IMR-90 (cell line): ENCODE results near the gene OR10J1. TPM values are rescaled to one million over a fixed set of nuclear protein-coding genes. Genes with fewer than 3 reads are reported as not detected.
"Not testable (repeated sequence)": the region's sequence is repeated elsewhere in the genome, so short reads cannot be mapped to it uniquely, and the experiment has no call there.

Experiments used
- ATAC-seq: fragments of 200-7000 bp; cut with Tn5 transposase; 2 replicates; pipeline ENCODE4 v1.9.1; 2020; ENCODE audit warnings: low read depth, mild to moderate bottlenecking, moderate library complexity
- BruUV-seq: library from RNA; stranded (reverse); fragments of 400-500 nt; replicated peaks from 2 replicates; lab custom pipeline; 2021; lab: Mats Ljungman, UMichigan
- CTCF ChIA-PET: fragments of 300-600 bp; formaldehyde crosslinking; extraction: SDS; loops from one replicate; lab custom pipeline; 2021; ENCODE audit warnings: antibody characterized with exemption; lab: Yijun Ruan, JAX
- POLR2A ChIA-PET: fragments of 300-600 bp; sonication (Branson Sonifier 250); formaldehyde crosslinking; loops from one replicate; lab custom pipeline; 2022; ENCODE audit warnings: antibody characterized with exemption; ENCODE audit not compliant: unreplicated experiment; lab: Charles Lee
- DNase-seq: peaks from one replicate; pipeline ENCODE4 v3.0.0; 2013
- H2AFZ ChIP-seq: replicated peaks from 2 replicates; pipeline ENCODE3; 2013; ENCODE audit warnings: low read length, mild to moderate bottlenecking; ENCODE audit not compliant: poor library complexity
- H2AK5ac ChIP-seq: 2 replicates; pipeline ENCODE4 v1.6.1; 2013; ENCODE audit warnings: low read depth, low read length, inconsistent platforms
- H2AK9ac ChIP-seq: replicated peaks from 2 replicates; pipeline ENCODE3; 2013; ENCODE audit warnings: mild to moderate bottlenecking, low read depth, low read length, moderate library complexity; ENCODE audit not compliant: poor library complexity
- H2BK120ac ChIP-seq: 2 replicates; pipeline ENCODE4 v1.6.1; 2013; ENCODE audit warnings: low read depth, low read length, inconsistent platforms
- H2BK15ac ChIP-seq: 3 replicates; pipeline ENCODE4 v1.6.1; 2013; ENCODE audit warnings: low read depth, low read length, inconsistent platforms
- H2BK20ac ChIP-seq: 2 replicates; pipeline ENCODE4 v1.6.1; 2013; ENCODE audit warnings: low read depth, mild to moderate bottlenecking, inconsistent platforms, low read length, moderate library complexity
- H2BK5ac ChIP-seq: 2 replicates; pipeline ENCODE4 v1.6.1; 2013; ENCODE audit warnings: mild to moderate bottlenecking, low read depth, low read length, inconsistent platforms; ENCODE audit not compliant: poor library complexity, severe bottlenecking
- H3K14ac ChIP-seq: replicated peaks from 2 replicates; pipeline ENCODE4 v1.6.1; 2013; ENCODE audit warnings: low read depth, low read length, inconsistent platforms
- H3K18ac ChIP-seq: 2 replicates; pipeline ENCODE4 v1.6.1; 2013; ENCODE audit warnings: low read depth, low read length, control low read depth
- H3K23ac ChIP-seq: 2 replicates; pipeline ENCODE4 v1.6.1; 2013; ENCODE audit warnings: low read depth, low read length, inconsistent platforms
- H3K27ac ChIP-seq: 2 replicates; pipeline ENCODE4 v1.5.1; 2013; ENCODE audit warnings: mild to moderate bottlenecking, control low read depth, low read length; ENCODE audit not compliant: insufficient read depth
- H3K27me3 ChIP-seq: 2 replicates; pipeline ENCODE4 v1.6.1; 2013; ENCODE audit warnings: low read length; ENCODE audit not compliant: control insufficient read depth, insufficient read depth
- H3K36me3 ChIP-seq: 2 replicates; pipeline ENCODE4 v1.6.1; 2013; ENCODE audit warnings: low read length, mixed read lengths; ENCODE audit not compliant: control insufficient read depth, insufficient read depth
- H3K4ac ChIP-seq: 2 replicates; pipeline ENCODE4 v1.6.1; 2013; ENCODE audit warnings: low read depth, low read length, inconsistent platforms
- H3K4me1 ChIP-seq: 2 replicates; pipeline ENCODE4 v1.6.1; 2013; ENCODE audit warnings: low read length, mixed read lengths; ENCODE audit not compliant: control insufficient read depth, insufficient read depth
- H3K4me2 ChIP-seq: 2 replicates; pipeline ENCODE4 v1.6.1; 2013; ENCODE audit warnings: low read depth, mild to moderate bottlenecking, control low read depth, low read length, moderate library complexity
- H3K4me3 ChIP-seq: 2 replicates; pipeline ENCODE4 v1.5.1; 2013; ENCODE audit warnings: low read depth, mild to moderate bottlenecking, control low read depth, low read length, moderate library complexity; ENCODE audit not compliant: insufficient read depth
- H3K56ac ChIP-seq: 2 replicates; pipeline ENCODE4 v1.6.1; 2013; ENCODE audit warnings: low read length, inconsistent platforms; ENCODE audit not compliant: insufficient read depth; ENCODE audit errors: extremely low read depth
- H3K79me1 ChIP-seq, 2 experiments: 2 replicates each; pipeline ENCODE4 v1.6.1; 2013; ENCODE audit warnings: low read length in 2 of 2, inconsistent platforms in 1 of 2, low read depth in 1 of 2
- H3K9ac ChIP-seq: 2 replicates; pipeline ENCODE4 v1.6.1; 2013; ENCODE audit warnings: low read depth, low read length, control low read depth
- H3K9me1 ChIP-seq: 2 replicates; pipeline ENCODE4 v1.6.1; 2013; ENCODE audit warnings: low read length, inconsistent platforms; ENCODE audit not compliant: insufficient read depth
- H3K9me3 ChIP-seq: 2 replicates; pipeline ENCODE4 v1.6.1; 2013; ENCODE audit warnings: low read length; ENCODE audit not compliant: control insufficient read depth, insufficient read depth
- H4K20me1 ChIP-seq: 2 replicates; pipeline ENCODE4 v1.6.1; 2013; ENCODE audit warnings: low read length, inconsistent platforms; ENCODE audit not compliant: insufficient read depth
- H4K5ac ChIP-seq: 2 replicates; pipeline ENCODE4 v1.6.1; 2013; ENCODE audit warnings: mild to moderate bottlenecking, low read depth, low read length, control low read depth
- H4K8ac ChIP-seq, 2 experiments: 2 replicates each; pipeline ENCODE4 v1.6.1; 2013; ENCODE audit warnings: low read depth in 2 of 2, low read length in 2 of 2, control low read depth in 1 of 2, inconsistent platforms in 1 of 2
- H4K91ac ChIP-seq: 2 replicates; pipeline ENCODE4 v1.6.1; 2013; ENCODE audit warnings: low read depth, low read length, inconsistent platforms; ENCODE audit not compliant: insufficient read depth
- WGBS, 2 experiments: methylation state at CpG; one replicate each; pipeline versions ENCODE4 v1.1.5 to v1.1.7; 2013; ENCODE audit warnings: missing lambda C conversion rate in 2 of 2; ENCODE audit not compliant: insufficient read length in 1 of 2; ENCODE audit errors: extremely low coverage in 2 of 2; 5-methylcytosine and 5-hydroxymethylcytosine counted together
- dilution Hi-C: fragments of 300-500 bp; cut with HindIII; formaldehyde crosslinking; loops from one replicate; pipeline ENCODE4 v1.14.3; 2018; ENCODE audit warnings: low sequenced_read_pairs; ENCODE audit not compliant: unreplicated experiment
- in situ Hi-C: fragments of 300-500 bp; cut with MboI; formaldehyde crosslinking; loops from 3 replicates; pipeline ENCODE4 v1.14.3; 2019; ENCODE audit warnings: low sequenced_read_pairs, inconsistent platforms, mixed read lengths
- intact Hi-C: fragments of 100-400 bp; cut with micrococcal nuclease; formaldehyde crosslinking; loops from 2 replicates; pipeline ENCODE4 v1.10.0; 2022
- polyA plus RNA-seq, 3 experiments: library from polyadenylated mRNA; depleted of rRNA; stranded (reverse); fragments of >200 nt; gene quantifications; 2 replicates each; pipeline ENCODE4 v1.2.3, GENCODE V29; 2012; ENCODE audit warnings: low replicate concordance in 1 of 3
- total RNA-seq: library from RNA; depleted of rRNA; stranded (reverse); fragments of >200 nt; gene quantifications from 2 replicates; pipeline ENCODE4 v1.2.3, GENCODE V29; 2012

Gene OR10J1
- total and polyA plus RNA-seq, 2 of the 4 experiments (the other 2 are of a cell fraction): not detected

DNA sequence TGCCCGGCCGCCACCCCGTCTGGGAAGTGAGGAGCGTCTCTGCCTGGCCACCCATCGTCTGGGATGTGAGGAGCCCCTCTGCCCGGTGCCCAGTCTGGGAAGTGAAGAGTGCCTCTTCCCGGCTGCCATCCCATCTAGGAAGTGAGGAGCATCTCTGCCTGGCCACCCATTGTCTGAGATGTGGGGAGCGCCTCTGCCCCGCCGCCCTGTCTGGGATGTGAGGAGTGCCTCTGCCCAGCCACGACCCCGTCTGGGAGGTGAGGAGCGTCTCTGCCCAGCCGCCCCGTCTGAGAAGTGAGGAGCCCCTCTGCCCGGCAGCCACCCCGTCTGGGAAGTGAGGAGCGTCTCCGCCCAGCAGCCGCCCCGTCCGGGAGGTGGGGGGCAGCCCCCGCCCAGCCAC is 10.1 kb downstream of the OR10J1 start:
- BruUV-seq, H4K91ac ChIP-seq, POLR2A ChIA-PET, H2BK20ac ChIP-seq, H3K36me3 ChIP-seq, H2AFZ ChIP-seq, H3K27ac ChIP-seq, H4K20me1 ChIP-seq, H2BK5ac ChIP-seq, H3K4me3 ChIP-seq, H3K4me1 ChIP-seq, H3K27me3 ChIP-seq, H3K56ac ChIP-seq, H3K14ac ChIP-seq, DNase-seq, H2BK15ac ChIP-seq, intact Hi-C loops, H3K9me1 ChIP-seq, H2AK5ac ChIP-seq, dilution Hi-C loops, H3K4ac ChIP-seq, H4K8ac ChIP-seq, H3K79me1 ChIP-seq, CTCF ChIA-PET, H3K9me3 ChIP-seq, H4K5ac ChIP-seq, H2AK9ac ChIP-seq, H3K23ac ChIP-seq, H2BK120ac ChIP-seq, in situ Hi-C loops, ATAC-seq, H3K9ac ChIP-seq, H3K18ac ChIP-seq, H3K4me2 ChIP-seq: not testable (repeated sequence)
- no CpG with 5 or more reads among the region's 23 CpGs for WGBS, 2 experiments
